Stomach (tissue), 9 donors: Measurements from ENCODE around the gene OR9G1. TPM values are rescaled to one million over a fixed set of nuclear protein-coding genes. Genes with fewer than 3 reads are reported as not detected.

Experiments
- DNase-seq, 2 donors: peaks; one replicate each; pipeline versions ENCODE4 v3.0.0 to v3.0.0-alpha.2; 2013 to 2019
- H3K27ac ChIP-seq, 5 donors: fragments of 200-600 bp in 4 of 5; sonication (generic) in 4 of 5; one replicate each; pipeline ENCODE4 v1.5.1; 2013 to 2019; ENCODE audit warnings: mild to moderate bottlenecking in 1 of 5, moderate library complexity in 1 of 5
- H3K27me3 ChIP-seq, 3 donors: fragments of 200-600 bp; sonication (generic); one replicate each; pipeline ENCODE4 v1.5.1; 2017 to 2019; ENCODE audit warnings: mixed run types in 1 of 3
- H3K36me3 ChIP-seq, 4 donors: fragments of 200-600 bp; sonication (generic); 1 replicate in 3 of 4; 2 replicates in 1 of 4; pipeline ENCODE4 v1.5.1; 2016 to 2019
- H3K4me1 ChIP-seq, 4 donors: fragments of 200-600 bp; sonication (generic); one replicate each; pipeline ENCODE4 v1.5.1; 2016 to 2019
- H3K4me3 ChIP-seq, 4 donors: fragments of 200-600 bp; sonication (generic) in 3 of 4; one replicate each; pipeline ENCODE4 v1.5.1; 2016 to 2019; ENCODE audit warnings: mild to moderate bottlenecking in 1 of 4
- H3K9me3 ChIP-seq, 4 donors: fragments of 200-600 bp; sonication (generic); one replicate each; pipeline ENCODE4 v1.5.1; 2016 to 2019
- EP300 ChIP-seq: sonication (generic); formaldehyde crosslinking; IDR thresholded peaks from one replicate; pipeline ENCODE4 v1.6.1; 2017; ENCODE audit warnings: antibody characterized with exemption
- POLR2A ChIP-seq, 4 donors: fragments of 450-650 bp; IDR thresholded peaks; one replicate each; pipeline ENCODE4 v1.6.1; 2016; ENCODE audit warnings: antibody characterized with exemption in 4 of 4, control low read depth in 2 of 4, mild to moderate bottlenecking in 1 of 4, moderate library complexity in 1 of 4
- POLR2AphosphoS5 ChIP-seq, 3 donors: sonication (generic); formaldehyde crosslinking; IDR thresholded peaks; one replicate each; pipeline ENCODE4 v1.6.1; 2016; ENCODE audit warnings: antibody characterized with exemption in 3 of 3
- WGBS, 5 donors: extraction: QIAGEN DNeasy Blood & Tissue Kit in 3 of 5; methylation state at CpG; one replicate each; pipeline versions ENCODE4 v1.1.5 to v1.1.7; 2013 to 2018; 5-methylcytosine and 5-hydroxymethylcytosine counted together
- intact Hi-C: fragments of 100-400 bp; cut with DNase I; formaldehyde crosslinking; loops from one replicate; pipeline ENCODE4 v1.15.1; 2023; ENCODE audit warnings: low total_unique reads
- polyA plus RNA-seq, 3 donors: library from polyadenylated mRNA; stranded (reverse); fragments of 200-250 nt; gene quantifications; one replicate each; pipeline ENCODE4 v1.2.3, GENCODE V29; 2013
- total RNA-seq, 5 donors: library from RNA; depleted of rRNA; stranded (reverse); fragments of >200 nt; gene quantifications; one replicate each; pipeline versions ENCODE4 v1.1.0 to v1.2.3, GENCODE V29; 2014 to 2016
- TF ChIP-seq, protein P1 (sequence below), 7 experiments: fragments of 450-650 bp in 4 of 7; fragments of 200-600 bp in 3 of 7; sonication (generic) in 3 of 7; IDR thresholded peaks; one replicate each; pipeline ENCODE4 v1.5.1; 2016 to 2019; ENCODE audit warnings: antibody characterized with exemption in 7 of 7, control low read depth in 2 of 7, mild to moderate bottlenecking in 1 of 7
- donor health status: healthy with polysubstance abuse.
- donor health status: Bipolar disorder and iron deficiency.
- donor health status: healthy.

Gene OR9G1
- total and polyA plus RNA-seq, 8 donors, result not detected

DNA sequence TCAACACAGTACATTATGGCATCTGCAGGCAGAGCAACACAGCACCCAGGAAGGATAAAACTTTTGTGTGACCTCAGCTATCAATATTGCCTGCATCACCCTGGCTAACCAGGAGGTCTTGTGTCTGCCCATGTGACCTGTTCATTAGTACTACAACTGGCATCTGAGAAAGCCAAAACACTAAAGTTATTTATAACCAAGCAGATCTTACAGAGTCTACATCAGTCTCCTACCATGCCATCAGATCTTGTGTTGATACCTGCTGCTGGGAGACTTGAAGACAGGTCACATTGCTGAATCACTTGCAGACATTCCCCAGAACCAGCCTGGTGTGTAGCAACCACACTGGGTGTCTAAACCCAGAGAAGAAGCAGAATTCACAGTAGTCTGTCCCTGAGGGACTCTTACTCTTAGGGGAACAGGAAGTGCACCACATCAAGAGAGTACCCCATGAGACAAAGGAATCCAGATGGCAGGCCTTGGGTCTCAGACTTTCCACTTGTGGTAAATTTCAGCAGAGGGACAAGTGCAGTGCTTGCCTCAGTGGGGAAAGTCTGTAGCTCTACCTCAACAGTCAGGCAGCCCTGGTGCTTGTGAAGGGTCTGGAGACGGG lies 7.0 kb downstream of the OR9G1 start:
- H3K4me1 ChIP-seq, result no peaks in the 10 kb centered on the region
- peaks cover 0 to 3% (median 2%) of the 10 kb centered on the region in 4 donors for H3K9me3 ChIP-seq
- no peaks in the 10 kb centered on the region for H3K36me3 ChIP-seq
- no peak overlapping the region for H3K4me3 ChIP-seq
- WGBS, 5 donors, result 40 to 84% (median 67%) methylated on average over 1 of the region's 1 CpG
- H3K27me3 ChIP-seq, result no peaks in the 10 kb centered on the region
- no peak for DNase-seq
- H3K27ac ChIP-seq, result no peak overlapping the region
- TF ChIP-seq POLR2AphosphoS5 (IDR thresholded peaks at IDR 0.05) (no peak), EP300 (no peak), POLR2A (IDR thresholded peaks at IDR 0.05) (no peak)
- TF ChIP-seq, protein P1, sequence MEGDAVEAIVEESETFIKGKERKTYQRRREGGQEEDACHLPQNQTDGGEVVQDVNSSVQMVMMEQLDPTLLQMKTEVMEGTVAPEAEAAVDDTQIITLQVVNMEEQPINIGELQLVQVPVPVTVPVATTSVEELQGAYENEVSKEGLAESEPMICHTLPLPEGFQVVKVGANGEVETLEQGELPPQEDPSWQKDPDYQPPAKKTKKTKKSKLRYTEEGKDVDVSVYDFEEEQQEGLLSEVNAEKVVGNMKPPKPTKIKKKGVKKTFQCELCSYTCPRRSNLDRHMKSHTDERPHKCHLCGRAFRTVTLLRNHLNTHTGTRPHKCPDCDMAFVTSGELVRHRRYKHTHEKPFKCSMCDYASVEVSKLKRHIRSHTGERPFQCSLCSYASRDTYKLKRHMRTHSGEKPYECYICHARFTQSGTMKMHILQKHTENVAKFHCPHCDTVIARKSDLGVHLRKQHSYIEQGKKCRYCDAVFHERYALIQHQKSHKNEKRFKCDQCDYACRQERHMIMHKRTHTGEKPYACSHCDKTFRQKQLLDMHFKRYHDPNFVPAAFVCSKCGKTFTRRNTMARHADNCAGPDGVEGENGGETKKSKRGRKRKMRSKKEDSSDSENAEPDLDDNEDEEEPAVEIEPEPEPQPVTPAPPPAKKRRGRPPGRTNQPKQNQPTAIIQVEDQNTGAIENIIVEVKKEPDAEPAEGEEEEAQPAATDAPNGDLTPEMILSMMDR (IDR thresholded peaks at IDR 0.05), result no peak
- intact Hi-C loops, result no loop called here

DNA sequence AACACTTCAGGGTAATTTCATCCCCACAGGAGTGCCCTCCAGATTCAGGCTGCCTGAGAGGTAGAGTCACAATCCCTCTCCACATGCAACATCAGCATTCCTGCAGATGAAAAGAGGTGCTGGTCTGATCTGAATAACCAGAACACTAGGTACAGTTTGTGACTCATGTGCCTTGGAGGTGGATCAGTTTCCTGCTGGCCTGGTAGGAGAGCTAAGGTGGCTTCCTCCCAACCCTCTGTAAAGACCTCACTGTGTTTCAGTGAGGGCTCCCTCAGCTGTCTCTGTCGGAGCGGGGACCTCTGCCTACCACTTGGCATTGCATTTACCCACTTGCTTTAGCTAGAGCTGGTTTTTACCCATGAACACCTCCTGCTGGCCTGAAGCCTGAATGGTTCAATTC lies 7.6 kb downstream of the OR9G1 start:
- intact Hi-C loops, result no loop called here
- DNase-seq, result no peak
- WGBS, 5 donors, result 58 to 92% (median 84%) methylated on average over 2 of the region's 2 CpGs

DNA sequence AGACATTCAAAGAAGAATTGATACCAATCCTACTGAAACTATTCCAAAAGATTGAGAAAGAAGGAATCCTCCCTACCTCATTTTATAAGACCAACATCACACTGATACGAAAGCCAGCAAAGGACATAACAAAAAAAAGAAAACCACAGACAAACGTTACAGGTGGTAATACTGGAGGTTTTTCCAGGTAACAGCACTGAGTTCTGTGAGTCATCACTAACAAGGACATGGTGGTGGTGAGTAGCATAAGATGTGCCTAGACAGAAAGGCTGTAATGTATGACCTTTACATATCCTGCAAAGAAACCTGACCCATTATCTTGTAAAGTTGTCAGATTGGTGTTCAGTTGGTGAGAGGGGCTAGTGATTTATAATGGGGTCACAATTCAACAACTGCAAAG lies 15.3 kb downstream of the OR9G1 start:
- WGBS, 5 donors, result 57 to 78% (median 65%) methylated on average over 2 of the region's 2 CpGs
- intact Hi-C loops, result no loop called here
- Histone ChIP-seq H3K27me3 (no peaks in the 10 kb centered on the region), H3K36me3 (no peaks in the 10 kb centered on the region), H3K4me3 (no peak overlapping the region), H3K9me3 (peaks cover 0 to 5% (median 2%) of the 10 kb centered on the region in 4 donors), H3K4me1 (no peaks in the 10 kb centered on the region), H3K27ac (no peak overlapping the region)
- TF ChIP-seq POLR2A (IDR thresholded peaks at IDR 0.05) (no peak), EP300 (no peak), POLR2AphosphoS5 (IDR thresholded peaks at IDR 0.05) (no peak)
- TF ChIP-seq, protein P1 (IDR thresholded peaks at IDR 0.05), result no peak
- no peak for DNase-seq

More for the DNA sequence above, 7.6 kb downstream of the OR9G1 start:
- no peaks in the 10 kb centered on the region for H3K36me3 ChIP-seq
- TF ChIP-seq EP300, result no peak
- no peak for TF ChIP-seq POLR2A (IDR thresholded peaks at IDR 0.05)
- TF ChIP-seq POLR2AphosphoS5 (IDR thresholded peaks at IDR 0.05), result no peak
- H3K4me3 ChIP-seq, result no peak overlapping the region
- H3K27ac ChIP-seq, result no peak overlapping the region
- no peaks in the 10 kb centered on the region for H3K27me3 ChIP-seq
- no peaks in the 10 kb centered on the region for H3K4me1 ChIP-seq
- peaks cover 0 to 3% (median 2%) of the 10 kb centered on the region in 4 donors for H3K9me3 ChIP-seq

DNA sequence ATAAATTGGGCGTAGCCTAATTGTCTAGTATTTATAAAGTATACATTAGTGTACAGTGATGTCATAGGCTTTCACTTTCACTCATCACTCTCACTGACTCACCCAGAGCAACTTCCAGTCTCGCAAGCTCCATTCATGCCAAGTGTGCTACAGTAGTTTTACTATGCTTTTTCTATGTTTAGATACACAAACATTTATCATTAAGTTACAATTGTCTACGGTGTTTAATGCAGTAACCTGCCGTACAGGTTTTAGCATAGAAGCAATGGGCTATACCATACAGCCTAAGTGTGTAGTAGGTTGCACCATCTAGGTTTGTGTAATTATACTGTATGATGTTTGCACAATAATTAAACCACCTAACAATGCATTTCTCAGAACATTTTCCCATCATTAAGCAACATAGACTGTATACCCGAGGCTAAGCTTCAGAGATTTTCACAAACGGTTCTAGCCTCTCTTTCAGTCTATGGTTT lies 17.5 kb downstream of the OR9G1 start:
- no peaks in the 10 kb centered on the region for H3K27me3 ChIP-seq
- intact Hi-C loops, result no loop called here
- no peaks in the 10 kb centered on the region for H3K4me1 ChIP-seq
- 34 to 56% (median 47%) methylated on average over 6 of the region's 6 CpGs for WGBS, 5 donors
- no peaks in the 10 kb centered on the region for H3K36me3 ChIP-seq
- TF ChIP-seq POLR2AphosphoS5 (IDR thresholded peaks at IDR 0.05) (no peak), POLR2A (IDR thresholded peaks at IDR 0.05) (no peak)
- TF ChIP-seq, protein P1 (IDR thresholded peaks at IDR 0.05), result no peak
- no peak overlapping the region for H3K27ac ChIP-seq
- H3K4me3 ChIP-seq, result no peak overlapping the region
- peaks cover 0 to 5% (median 0%) of the 10 kb centered on the region in 4 donors for H3K9me3 ChIP-seq
- peak in 1 of 2 donors; percentile 52 for DNase-seq

DNA sequence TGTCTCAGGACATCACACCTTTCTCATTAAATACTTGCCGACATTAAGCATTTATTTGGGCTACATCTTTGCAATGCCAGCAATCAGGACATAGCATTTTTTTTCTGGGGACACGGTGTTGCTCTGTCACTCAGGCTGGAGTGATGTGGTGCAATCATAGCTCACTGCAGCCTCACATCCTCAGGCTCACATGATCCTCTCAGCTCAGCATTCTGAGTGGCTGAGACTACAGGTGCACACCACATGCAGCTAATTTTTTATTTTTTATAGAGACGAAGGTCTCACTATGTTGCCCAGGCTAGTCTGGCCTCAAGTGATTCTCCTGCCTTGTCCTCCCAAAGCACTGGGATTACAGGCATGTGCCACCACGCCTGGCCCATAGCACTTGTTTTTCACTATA lies 21.6 kb downstream of the OR9G1 start:
- DNase-seq, result no peak
- 71 to 81% (median 75%) methylated on average over 4 of the region's 4 CpGs for WGBS, 5 donors
- Histone ChIP-seq H3K36me3 (no peaks in the 10 kb centered on the region), H3K27me3 (no peaks in the 10 kb centered on the region), H3K9me3 (no peaks in the 10 kb centered on the region), H3K4me1 (no peaks in the 10 kb centered on the region), H3K4me3 (no peak overlapping the region), H3K27ac (no peak overlapping the region)
- TF ChIP-seq, protein P1 (IDR thresholded peaks at IDR 0.05), result no peak
- TF ChIP-seq POLR2A (IDR thresholded peaks at IDR 0.05) (no peak), POLR2AphosphoS5 (IDR thresholded peaks at IDR 0.05) (no peak), EP300 (no peak)
- intact Hi-C loops, result no loop called here
